Activated B cell treated with CpG ODN at 0.5 μM for 24 hours (primary cell): Measurements from ENCODE around the gene SEC61A1. TPM values are rescaled to one million over a fixed set of nuclear protein-coding genes. Genes with fewer than 3 reads are reported as not detected.

ENCODE experiments used
- ATAC-seq: fragments of 200-7000 bp; cut with Tn5 transposase; one replicate; pipeline ENCODE4 v1.10.0; 2021; ENCODE audit warnings: low read depth, mild to moderate bottlenecking, moderate library complexity
- CTCF ChIA-PET: fragments of 350-600 bp; sonication (Branson Sonifier 250); formaldehyde crosslinking; loops from one replicate; lab custom pipeline; 2021; ENCODE audit warnings: antibody characterized with exemption; lab: Charles Lee
- POLR2A ChIA-PET: fragments of 350-600 bp; sonication (Branson Sonifier 250); formaldehyde crosslinking; loops from one replicate; lab custom pipeline; 2021; ENCODE audit warnings: antibody characterized with exemption; lab: Charles Lee
- DNase-seq: peaks from one replicate; pipeline ENCODE4 v3.0.0; 2022
- H3K27ac Mint-ChIP-seq: one replicate; pipeline ENCODE4 v1.8.0; 2020; ENCODE audit warnings: mixed read lengths
- H3K27me3 Mint-ChIP-seq: one replicate; pipeline ENCODE4 v1.8.0; 2021; ENCODE audit warnings: mixed read lengths
- H3K36me3 Mint-ChIP-seq: one replicate; pipeline ENCODE4 v1.8.0; 2021; ENCODE audit warnings: low read depth, mixed read lengths
- H3K4me1 Mint-ChIP-seq: one replicate; pipeline ENCODE4 v1.8.0; 2021; ENCODE audit warnings: mixed read lengths
- H3K4me3 Mint-ChIP-seq: one replicate; pipeline ENCODE4 v1.8.0; 2020; ENCODE audit warnings: mild to moderate bottlenecking, mixed read lengths
- H3K9me3 Mint-ChIP-seq: one replicate; pipeline ENCODE4 v1.8.0; 2020; ENCODE audit warnings: mixed read lengths
- intact Hi-C: fragments of 100-400 bp; cut with micrococcal nuclease; formaldehyde crosslinking; loops from one replicate; pipeline ENCODE4 v1.15.1; 2024
- total RNA-seq: library from RNA; stranded (reverse); gene quantifications from 2 replicates; pipeline ENCODE4 v1.2.3, GENCODE V29; 2022
- TF ChIP-seq, protein P1 (sequence below): fragments of 200-600 bp; IDR thresholded peaks from one replicate; pipeline ENCODE4 v1.8.0; 2022; ENCODE audit warnings: antibody characterized with exemption, mild to moderate bottlenecking

The SEC61A1 gene
- total RNA-seq, 1 donor from 2014 or later: 84.0 TPM

DNA sequence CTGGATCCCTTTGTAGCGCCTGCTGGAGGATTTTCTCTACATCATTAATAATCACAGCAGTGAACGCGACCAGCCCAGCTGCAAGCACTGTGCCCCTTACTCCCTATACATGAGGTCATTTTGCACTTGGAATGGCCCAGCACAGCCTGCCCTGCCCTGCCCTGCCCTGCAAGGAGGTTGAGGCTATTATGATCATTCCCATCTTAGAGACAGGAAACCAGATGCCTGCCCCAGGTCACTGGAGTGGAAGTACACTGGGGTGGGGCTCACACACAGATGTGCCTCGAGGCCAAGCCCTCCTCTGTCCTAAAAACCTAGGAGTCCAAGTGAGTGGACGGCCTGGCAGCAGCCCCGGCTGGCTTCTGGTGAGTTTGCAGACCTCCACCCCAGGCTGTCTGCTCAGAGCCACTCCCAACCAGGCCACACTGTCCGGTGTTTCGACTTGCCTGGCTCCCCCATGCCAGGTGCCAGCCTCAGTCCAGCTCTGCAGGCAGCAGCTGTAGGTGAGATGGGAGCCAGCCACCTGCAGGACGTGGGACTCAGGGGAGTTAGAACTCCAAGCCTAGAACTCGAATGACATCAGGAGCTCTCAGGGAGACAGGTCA is 30.4 kb upstream of the SEC61A1 start:
- no peak for ATAC-seq
- peaks cover 24% of the 10 kb centered on the region for H3K27me3 Mint-ChIP-seq
- POLR2A ChIA-PET: interaction anchor here (0.6 kb wide), 1 partner anchor 9 kb away, joined by 5 read pairs; no protein-coding TSS in a partner anchor
- TF ChIP-seq, protein P1, sequence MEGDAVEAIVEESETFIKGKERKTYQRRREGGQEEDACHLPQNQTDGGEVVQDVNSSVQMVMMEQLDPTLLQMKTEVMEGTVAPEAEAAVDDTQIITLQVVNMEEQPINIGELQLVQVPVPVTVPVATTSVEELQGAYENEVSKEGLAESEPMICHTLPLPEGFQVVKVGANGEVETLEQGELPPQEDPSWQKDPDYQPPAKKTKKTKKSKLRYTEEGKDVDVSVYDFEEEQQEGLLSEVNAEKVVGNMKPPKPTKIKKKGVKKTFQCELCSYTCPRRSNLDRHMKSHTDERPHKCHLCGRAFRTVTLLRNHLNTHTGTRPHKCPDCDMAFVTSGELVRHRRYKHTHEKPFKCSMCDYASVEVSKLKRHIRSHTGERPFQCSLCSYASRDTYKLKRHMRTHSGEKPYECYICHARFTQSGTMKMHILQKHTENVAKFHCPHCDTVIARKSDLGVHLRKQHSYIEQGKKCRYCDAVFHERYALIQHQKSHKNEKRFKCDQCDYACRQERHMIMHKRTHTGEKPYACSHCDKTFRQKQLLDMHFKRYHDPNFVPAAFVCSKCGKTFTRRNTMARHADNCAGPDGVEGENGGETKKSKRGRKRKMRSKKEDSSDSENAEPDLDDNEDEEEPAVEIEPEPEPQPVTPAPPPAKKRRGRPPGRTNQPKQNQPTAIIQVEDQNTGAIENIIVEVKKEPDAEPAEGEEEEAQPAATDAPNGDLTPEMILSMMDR: no peak
- no peak for DNase-seq
- no peaks in the 10 kb centered on the region for H3K9me3 Mint-ChIP-seq
- CTCF ChIA-PET: no interaction called here
- H3K4me3 Mint-ChIP-seq: no peak overlapping the region
- no peak overlapping the region for H3K27ac Mint-ChIP-seq
- no peaks in the 10 kb centered on the region for H3K36me3 Mint-ChIP-seq
- no peaks in the 10 kb centered on the region for H3K4me1 Mint-ChIP-seq
- intact Hi-C loops: no loop called here

DNA sequence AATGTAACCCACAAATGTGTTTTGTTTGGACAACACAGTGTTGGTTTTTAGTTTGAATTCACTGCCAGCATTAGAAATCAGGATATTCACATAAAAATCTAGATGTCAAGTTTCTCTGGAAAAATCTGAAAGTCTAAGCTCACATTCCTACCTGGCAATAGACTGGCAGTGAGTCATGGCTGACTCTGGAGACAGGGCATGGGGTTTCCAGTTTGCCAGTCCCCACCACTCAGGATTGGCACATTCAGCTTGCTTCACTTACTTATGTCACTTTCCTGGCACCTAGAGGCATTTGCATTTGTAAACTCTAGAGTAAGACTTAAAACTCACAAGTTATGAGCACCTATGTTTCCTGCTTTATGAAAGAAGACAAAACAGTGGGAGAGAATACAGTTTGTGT is 19.1 kb upstream of the SEC61A1 start:
- H3K4me1 Mint-ChIP-seq: no peaks in the 10 kb centered on the region
- peaks cover 7% of the 10 kb centered on the region for H3K27me3 Mint-ChIP-seq
- ATAC-seq: no peak
- H3K36me3 Mint-ChIP-seq: no peaks in the 10 kb centered on the region
- intact Hi-C loops: no loop called here
- no peak overlapping the region for H3K27ac Mint-ChIP-seq
- TF ChIP-seq, protein P1: no peak
- no peak for DNase-seq
- no peaks in the 10 kb centered on the region for H3K9me3 Mint-ChIP-seq
- ChIA-PET CTCF (no interaction called here), POLR2A (no interaction called here)
- H3K4me3 Mint-ChIP-seq: no peak overlapping the region

DNA sequence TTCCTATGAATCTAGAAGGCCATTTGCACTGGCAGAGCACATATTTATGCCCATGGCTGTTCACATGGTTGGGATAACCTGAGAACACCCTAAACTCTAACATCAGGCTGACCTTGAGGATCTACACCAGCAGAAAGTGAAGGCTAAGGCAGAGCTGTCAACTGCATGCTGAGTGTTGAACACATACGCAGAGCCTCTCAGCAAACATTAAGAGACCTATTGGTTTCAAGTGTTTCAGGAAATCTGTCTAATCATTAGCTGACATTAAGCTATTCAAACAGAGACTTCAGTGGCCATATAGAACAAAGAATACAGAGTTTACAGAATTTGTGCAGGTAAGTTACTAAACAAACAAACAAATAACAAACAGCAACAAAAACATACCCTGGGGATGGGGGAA is 16.1 kb upstream of the SEC61A1 start:
- intact Hi-C loops: no loop called here
- DNase-seq (no peak), ATAC-seq (no peak)
- no peaks in the 10 kb centered on the region for H3K4me1 Mint-ChIP-seq
- H3K27ac Mint-ChIP-seq: no peak overlapping the region
- ChIA-PET POLR2A (no interaction called here), CTCF (interaction anchor here (0.6 kb wide), 1 partner anchor 17 kb away, joined by 4 read pairs; no protein-coding TSS in a partner anchor)
- no peaks in the 10 kb centered on the region for H3K9me3 Mint-ChIP-seq
- peaks cover 4% of the 10 kb centered on the region for H3K27me3 Mint-ChIP-seq
- no peaks in the 10 kb centered on the region for H3K36me3 Mint-ChIP-seq
- no peak overlapping the region for H3K4me3 Mint-ChIP-seq
- TF ChIP-seq, protein P1: no peak

DNA sequence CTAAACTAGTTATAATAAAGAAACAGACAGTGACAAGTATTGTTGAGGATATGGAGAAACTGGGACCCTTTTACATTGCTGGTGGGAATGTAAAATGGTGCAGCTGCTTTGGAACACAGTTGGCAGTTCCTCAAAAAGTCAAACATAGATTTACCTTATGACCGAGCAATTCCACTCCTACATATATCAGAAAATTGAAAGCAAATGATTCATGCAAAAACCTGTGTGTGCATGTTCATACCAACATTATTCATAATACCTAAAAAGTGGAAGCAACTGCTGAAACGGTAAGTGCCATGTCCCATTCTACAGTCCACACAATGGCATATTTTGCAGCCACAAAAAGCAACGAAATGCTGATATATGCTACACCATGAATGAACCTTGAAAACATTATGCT is 12.2 kb upstream of the SEC61A1 start:
- DNase-seq (no peak), ATAC-seq (no peak)
- ChIA-PET CTCF (no interaction called here), POLR2A (no interaction called here)
- no peak overlapping the region for H3K4me3 Mint-ChIP-seq
- no peaks in the 10 kb centered on the region for H3K4me1 Mint-ChIP-seq
- no peaks in the 10 kb centered on the region for H3K9me3 Mint-ChIP-seq
- intact Hi-C loops: no loop called here
- TF ChIP-seq, protein P1: no peak
- H3K27ac Mint-ChIP-seq: no peak overlapping the region
- peaks cover 4% of the 10 kb centered on the region for H3K27me3 Mint-ChIP-seq
- no peaks in the 10 kb centered on the region for H3K36me3 Mint-ChIP-seq

DNA sequence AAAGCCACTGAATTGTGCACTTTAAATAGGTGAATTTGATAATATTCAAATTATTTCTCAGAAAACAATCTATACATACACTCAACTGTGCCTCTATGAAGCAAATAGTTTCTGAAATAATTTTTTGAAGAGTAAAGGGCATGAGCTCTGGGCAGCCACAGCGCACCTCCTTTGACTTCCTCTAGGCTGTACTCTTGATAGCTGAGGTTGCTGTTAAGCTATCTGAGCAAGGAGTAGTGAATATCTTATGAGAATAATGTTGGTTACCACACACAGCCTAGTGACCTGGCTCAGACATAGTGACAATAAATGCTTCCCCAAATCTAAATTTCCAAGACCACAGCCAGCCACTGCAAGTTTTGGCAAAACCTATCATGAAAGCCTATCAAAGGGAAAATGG is 11.6 kb upstream of the SEC61A1 start:
- no peak overlapping the region for H3K4me3 Mint-ChIP-seq
- intact Hi-C loops: no loop called here

More for the DNA sequence above, 11.6 kb upstream of the SEC61A1 start:
- H3K4me1 Mint-ChIP-seq: no peaks in the 10 kb centered on the region
- POLR2A ChIA-PET: no interaction called here
- CTCF ChIA-PET: no interaction called here
- H3K9me3 Mint-ChIP-seq: no peaks in the 10 kb centered on the region
- TF ChIP-seq, protein P1: no peak
- H3K27ac Mint-ChIP-seq: no peak overlapping the region
- ATAC-seq (no peak), DNase-seq (no peak)
- H3K36me3 Mint-ChIP-seq: no peaks in the 10 kb centered on the region
- H3K27me3 Mint-ChIP-seq: peaks cover 5% of the 10 kb centered on the region
